Activated CD8-positive, alpha-beta T cell treated with anti-CD3 and anti-CD28 coated beads for 36 hours (primary cell): ENCODE results near the gene FGFR4. TPM values are rescaled to one million over a fixed set of nuclear protein-coding genes. Genes with fewer than 3 reads are reported as not detected.

Experiments
- ATAC-seq: fragments of 200-7000 bp; cut with Tn5 transposase; one replicate; pipeline ENCODE4 v1.10.0; 2021; ENCODE audit warnings: mild to moderate bottlenecking, moderate library complexity
- CTCF ChIA-PET: fragments of 350-600 bp; sonication (Branson Sonifier 250); formaldehyde crosslinking; loops from one replicate; lab custom pipeline; 2021; ENCODE audit warnings: antibody characterized with exemption; lab: Charles Lee
- POLR2A ChIA-PET: fragments of 350-600 bp; sonication (Branson Sonifier 250); formaldehyde crosslinking; loops from one replicate; lab custom pipeline; 2021; ENCODE audit warnings: antibody characterized with exemption; lab: Charles Lee
- DNase-seq: peaks from one replicate; pipeline ENCODE4 v3.0.0-alpha.2; 2020
- H3K27ac Mint-ChIP-seq: one replicate; pipeline ENCODE4 v1.8.0; 2021; ENCODE audit warnings: mild to moderate bottlenecking, mixed read lengths
- H3K27me3 Mint-ChIP-seq: one replicate; pipeline ENCODE4 v1.8.0; 2021; ENCODE audit warnings: mixed read lengths
- H3K36me3 Mint-ChIP-seq: one replicate; pipeline ENCODE4 v1.8.0; 2021; ENCODE audit warnings: low read depth, mixed read lengths
- H3K4me1 Mint-ChIP-seq: one replicate; pipeline ENCODE4 v1.8.0; 2021; ENCODE audit warnings: low read depth, mixed read lengths
- H3K4me3 Mint-ChIP-seq: one replicate; pipeline ENCODE4 v1.8.0; 2021; ENCODE audit warnings: mild to moderate bottlenecking, moderate library complexity, mixed read lengths
- H3K9me3 Mint-ChIP-seq: one replicate; pipeline ENCODE4 v1.8.0; 2021; ENCODE audit warnings: mixed read lengths
- intact Hi-C: fragments of 100-400 bp; cut with micrococcal nuclease; formaldehyde crosslinking; loops from one replicate; pipeline ENCODE4 v1.10.0; 2022
- total RNA-seq, 2 experiments: library from RNA; stranded (reverse); gene quantifications; one replicate each; pipeline ENCODE4 v1.2.3, GENCODE V29; 2021
- TF ChIP-seq, protein P1 (sequence below): fragments of 200-600 bp; IDR thresholded peaks from one replicate; pipeline ENCODE4 v1.8.0; 2022; ENCODE audit warnings: antibody characterized with exemption, mild to moderate bottlenecking

The FGFR4 gene
- total RNA-seq, 2 experiments from 2014 or later, result 1.3 to 2.2 TPM

DNA sequence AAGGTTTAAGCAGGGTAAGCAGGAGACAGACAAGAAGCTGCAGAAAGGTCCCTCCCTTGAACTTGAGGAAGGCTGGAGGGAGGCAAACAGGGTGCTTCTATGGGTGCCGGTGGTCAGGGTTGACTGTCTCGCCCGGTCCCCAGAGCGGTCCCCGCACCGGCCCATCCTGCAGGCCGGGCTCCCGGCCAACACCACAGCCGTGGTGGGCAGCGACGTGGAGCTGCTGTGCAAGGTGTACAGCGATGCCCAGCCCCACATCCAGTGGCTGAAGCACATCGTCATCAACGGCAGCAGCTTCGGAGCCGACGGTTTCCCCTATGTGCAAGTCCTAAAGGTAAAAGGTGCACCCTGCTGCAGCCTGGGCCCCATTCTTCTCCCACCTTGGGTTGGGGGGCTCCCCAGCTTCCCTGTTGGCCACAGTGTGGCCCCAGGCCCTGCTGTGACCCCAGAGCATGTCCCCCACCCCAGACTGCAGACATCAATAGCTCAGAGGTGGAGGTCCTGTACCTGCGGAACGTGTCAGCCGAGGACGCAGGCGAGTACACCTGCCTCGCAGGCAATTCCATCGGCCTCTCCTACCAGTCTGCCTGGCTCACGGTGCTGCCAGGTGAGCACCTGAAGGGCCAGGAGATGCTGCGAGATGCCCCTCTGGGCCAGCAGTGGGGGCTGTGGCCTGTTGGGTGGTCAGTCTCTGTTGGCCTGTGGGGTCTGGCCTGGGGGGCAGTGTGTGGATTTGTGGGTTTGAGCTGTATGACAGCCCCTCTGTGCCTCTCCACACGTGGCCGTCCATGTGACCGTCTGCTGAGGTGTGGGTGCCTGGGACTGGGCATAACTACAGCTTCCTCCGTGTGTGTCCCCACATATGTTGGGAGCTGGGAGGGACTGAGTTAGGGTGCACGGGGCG lies 5.7 kb downstream of the FGFR4 start:
- Mint-ChIP-seq H3K9me3 (no peaks in the 10 kb centered on the region), H3K27ac (no peak overlapping the region), H3K4me3 (no peak overlapping the region), H3K36me3 (no peaks in the 10 kb centered on the region), H3K27me3 (peaks cover 12% of the 10 kb centered on the region), H3K4me1 (no peaks in the 10 kb centered on the region)
- CTCF ChIA-PET, result interaction anchor here (1.0 to 1.6 kb wide), 3 partner anchors 20 to 227 kb away, joined by 3 to 5 read pairs (median 3); no protein-coding TSS in a partner anchor
- no peak for ATAC-seq
- POLR2A ChIA-PET, result no interaction called here
- intact Hi-C loops, result no loop called here
- DNase-seq, result no peak
- TF ChIP-seq, protein P1, sequence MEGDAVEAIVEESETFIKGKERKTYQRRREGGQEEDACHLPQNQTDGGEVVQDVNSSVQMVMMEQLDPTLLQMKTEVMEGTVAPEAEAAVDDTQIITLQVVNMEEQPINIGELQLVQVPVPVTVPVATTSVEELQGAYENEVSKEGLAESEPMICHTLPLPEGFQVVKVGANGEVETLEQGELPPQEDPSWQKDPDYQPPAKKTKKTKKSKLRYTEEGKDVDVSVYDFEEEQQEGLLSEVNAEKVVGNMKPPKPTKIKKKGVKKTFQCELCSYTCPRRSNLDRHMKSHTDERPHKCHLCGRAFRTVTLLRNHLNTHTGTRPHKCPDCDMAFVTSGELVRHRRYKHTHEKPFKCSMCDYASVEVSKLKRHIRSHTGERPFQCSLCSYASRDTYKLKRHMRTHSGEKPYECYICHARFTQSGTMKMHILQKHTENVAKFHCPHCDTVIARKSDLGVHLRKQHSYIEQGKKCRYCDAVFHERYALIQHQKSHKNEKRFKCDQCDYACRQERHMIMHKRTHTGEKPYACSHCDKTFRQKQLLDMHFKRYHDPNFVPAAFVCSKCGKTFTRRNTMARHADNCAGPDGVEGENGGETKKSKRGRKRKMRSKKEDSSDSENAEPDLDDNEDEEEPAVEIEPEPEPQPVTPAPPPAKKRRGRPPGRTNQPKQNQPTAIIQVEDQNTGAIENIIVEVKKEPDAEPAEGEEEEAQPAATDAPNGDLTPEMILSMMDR, result no peak

DNA sequence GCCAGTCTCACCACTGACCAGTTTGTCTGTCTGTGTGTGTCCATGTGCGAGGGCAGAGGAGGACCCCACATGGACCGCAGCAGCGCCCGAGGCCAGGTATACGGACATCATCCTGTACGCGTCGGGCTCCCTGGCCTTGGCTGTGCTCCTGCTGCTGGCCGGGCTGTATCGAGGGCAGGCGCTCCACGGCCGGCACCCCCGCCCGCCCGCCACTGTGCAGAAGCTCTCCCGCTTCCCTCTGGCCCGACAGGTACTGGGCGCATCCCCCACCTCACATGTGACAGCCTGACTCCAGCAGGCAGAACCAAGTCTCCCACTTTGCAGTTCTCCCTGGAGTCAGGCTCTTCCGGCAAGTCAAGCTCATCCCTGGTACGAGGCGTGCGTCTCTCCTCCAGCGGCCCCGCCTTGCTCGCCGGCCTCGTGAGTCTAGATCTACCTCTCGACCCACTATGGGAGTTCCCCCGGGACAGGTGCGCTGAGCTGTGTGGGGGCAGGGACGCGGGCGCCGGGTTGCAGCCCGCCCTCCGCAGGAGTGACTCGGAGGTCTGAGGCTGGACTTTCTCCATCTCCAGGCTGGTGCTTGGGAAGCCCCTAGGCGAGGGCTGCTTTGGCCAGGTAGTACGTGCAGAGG lies 6.5 kb downstream of the FGFR4 start:
- H3K27ac Mint-ChIP-seq, result no peak overlapping the region
- no peak for ATAC-seq
- DNase-seq, result no peak
- peaks cover 8% of the 10 kb centered on the region for H3K27me3 Mint-ChIP-seq
- no peak overlapping the region for H3K4me3 Mint-ChIP-seq
- TF ChIP-seq, protein P1, result no peak
- intact Hi-C loops, result no loop called here
- H3K9me3 Mint-ChIP-seq, result no peaks in the 10 kb centered on the region
- H3K36me3 Mint-ChIP-seq, result no peaks in the 10 kb centered on the region
- ChIA-PET POLR2A (no interaction called here), CTCF (interaction anchor here (1.0 to 1.6 kb wide), 3 partner anchors 19 to 227 kb away, joined by 3 to 5 read pairs (median 3); no protein-coding TSS in a partner anchor)
- H3K4me1 Mint-ChIP-seq, result no peaks in the 10 kb centered on the region

DNA sequence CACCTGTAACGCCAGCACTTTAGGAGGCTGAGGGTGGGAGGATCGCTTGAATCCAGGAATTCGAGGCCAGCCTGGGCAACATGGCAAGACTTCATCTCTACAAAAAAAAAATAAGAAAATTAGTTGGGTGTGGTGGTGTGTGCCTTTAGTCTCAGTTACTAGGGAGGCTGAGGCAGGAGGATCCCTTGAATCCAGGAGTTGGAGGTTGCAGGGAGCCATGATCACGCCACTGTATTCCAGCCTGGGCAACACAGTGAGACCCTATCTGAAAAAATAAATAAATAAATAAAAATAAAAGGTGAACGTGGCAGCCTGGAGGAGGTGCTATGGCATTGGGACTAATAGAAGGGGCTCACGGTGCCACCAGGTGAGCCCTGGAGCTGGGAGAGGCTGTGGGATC lies 7.1 kb downstream of the FGFR4 start:
- Mint-ChIP-seq H3K27ac (no peak overlapping the region), H3K36me3 (no peaks in the 10 kb centered on the region), H3K4me1 (no peaks in the 10 kb centered on the region), H3K4me3 (no peak overlapping the region), H3K27me3 (peaks cover 5% of the 10 kb centered on the region), H3K9me3 (no peaks in the 10 kb centered on the region)
- TF ChIP-seq, protein P1, result no peak
- intact Hi-C loops, result no loop called here
- POLR2A ChIA-PET, result no interaction called here
- DNase-seq (no peak), ATAC-seq (no peak)
- CTCF ChIA-PET, result interaction anchor here (1.6 kb wide), 1 partner anchor 22 kb away, joined by 5 read pairs; no protein-coding TSS in a partner anchor

DNA sequence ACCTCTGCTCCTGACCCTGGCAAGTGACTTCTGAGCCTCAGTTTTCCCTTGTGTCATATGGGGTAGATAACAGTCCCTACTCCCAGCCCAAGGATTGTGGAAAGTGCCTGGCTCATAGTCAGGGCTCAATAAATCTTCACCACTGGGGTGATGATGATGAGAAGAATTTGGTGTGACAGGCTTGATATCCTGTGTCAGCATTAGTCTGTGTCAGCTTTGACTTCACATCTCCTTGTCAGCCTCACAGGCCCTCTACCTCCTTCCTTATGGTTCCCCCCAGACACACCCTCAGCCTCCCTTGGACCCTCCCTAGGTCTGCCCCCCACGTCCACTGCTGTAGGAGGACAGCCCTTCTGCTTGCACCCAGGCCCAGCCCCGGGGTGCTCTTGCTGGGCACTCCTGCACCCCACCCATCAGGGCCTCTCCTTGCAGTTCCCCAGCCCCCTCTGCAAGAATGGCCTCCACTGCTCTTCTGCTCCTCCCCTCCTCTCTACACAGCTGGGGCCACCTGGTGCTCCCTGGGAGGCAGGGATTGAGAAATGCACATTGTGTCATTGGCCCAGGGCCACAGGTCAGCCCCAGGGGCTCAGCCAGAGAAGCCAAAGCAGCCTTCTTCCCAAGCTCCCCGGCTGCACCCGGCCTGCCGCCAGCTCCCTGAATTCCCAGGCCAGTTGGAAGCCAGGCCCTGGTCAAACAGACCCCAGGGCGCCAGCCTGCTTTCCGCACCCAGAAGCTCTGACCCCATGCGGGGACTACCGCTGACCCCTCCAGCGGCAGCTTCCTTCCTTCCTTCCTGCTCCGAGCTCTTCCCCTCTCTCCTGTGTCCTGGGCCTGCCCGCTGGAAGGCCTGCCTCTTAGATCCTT lies 7.7 kb downstream of the FGFR4 start:
- intact Hi-C loops, result no loop called here
- Mint-ChIP-seq H3K4me1 (no peaks in the 10 kb centered on the region), H3K36me3 (no peaks in the 10 kb centered on the region), H3K4me3 (no peak overlapping the region), H3K9me3 (no peaks in the 10 kb centered on the region), H3K27me3 (peaks cover 2% of the 10 kb centered on the region), H3K27ac (no peak overlapping the region)
- TF ChIP-seq, protein P1, result no peak
- POLR2A ChIA-PET, result no interaction called here
- ATAC-seq (no peak), DNase-seq (no peak)
- CTCF ChIA-PET, result interaction anchor here (0.7 kb wide), 1 partner anchor 9 kb away, joined by 3 read pairs; no protein-coding TSS in a partner anchor
